CD4-positive, CD25-positive, alpha-beta regulatory T cell (primary cell): Measurements from ENCODE around the gene WNT11. TPM values are rescaled to one million over a fixed set of nuclear protein-coding genes. Genes with fewer than 3 reads are reported as not detected.

Experiments used
- ATAC-seq, 2 donors: fragments of 150-1000 bp; cut with Tn5 transposase; one replicate each; pipeline ENCODE4 v1.10.0; 2021; ENCODE audit warnings: low read depth in 2 of 2, moderate number of reproducible peaks in 2 of 2, moderate library complexity in 1 of 2
- DNase-seq, 3 donors: peaks; one replicate each; pipeline versions ENCODE4 v3.0.0 to v3.0.0-alpha.2; 2012 to 2022; ENCODE audit warnings: mixed read lengths in 1 of 3
- H3K27ac ChIP-seq: one replicate; pipeline ENCODE4 v1.7.0; 2013; ENCODE audit warnings: mild to moderate bottlenecking, low read length; ENCODE audit not compliant: insufficient read depth, poor library complexity, severe bottlenecking
- H3K27me3 ChIP-seq: one replicate; pipeline ENCODE4 v1.7.0; 2013; ENCODE audit warnings: low read length; ENCODE audit not compliant: control insufficient read depth, insufficient read depth
- H3K36me3 ChIP-seq: one replicate; pipeline ENCODE4 v1.7.0; 2013; ENCODE audit warnings: mild to moderate bottlenecking, low read length, moderate library complexity; ENCODE audit not compliant: control insufficient read depth, insufficient read depth
- H3K4me1 ChIP-seq: 2 replicates; pipeline ENCODE4 v1.7.0; 2013; ENCODE audit warnings: mild to moderate bottlenecking, low read length; ENCODE audit not compliant: insufficient read depth, control insufficient read depth, poor library complexity, severe bottlenecking
- H3K4me3 ChIP-seq: one replicate; pipeline ENCODE4 v1.7.0; 2013; ENCODE audit warnings: low read depth, mild to moderate bottlenecking, low read length, moderate library complexity
- H3K9me3 ChIP-seq, 2 experiments: 1 replicate in 1 of 2; 2 replicates in 1 of 2; pipeline ENCODE4 v1.7.0; 2013; ENCODE audit warnings: low read length in 2 of 2, mild to moderate bottlenecking in 1 of 2, moderate library complexity in 1 of 2; ENCODE audit not compliant: control insufficient read depth in 2 of 2
- H3K27ac Mint-ChIP-seq, 3 donors: one replicate each; pipeline ENCODE4 v1.8.0; 2020 to 2022; ENCODE audit warnings: mild to moderate bottlenecking in 3 of 3, mixed read lengths in 3 of 3, moderate library complexity in 2 of 3
- H3K27me3 Mint-ChIP-seq: one replicate; pipeline ENCODE4 v1.8.0; 2022; ENCODE audit warnings: mild to moderate bottlenecking, mixed read lengths
- H3K36me3 Mint-ChIP-seq: one replicate; pipeline ENCODE4 v1.8.0; 2020; ENCODE audit warnings: mixed read lengths
- H3K4me1 Mint-ChIP-seq, 4 donors: one replicate each; pipeline ENCODE4 v1.8.0; 2020 to 2022; ENCODE audit warnings: mixed read lengths in 4 of 4, mild to moderate bottlenecking in 1 of 4
- H3K4me3 Mint-ChIP-seq, 4 donors: one replicate each; pipeline ENCODE4 v1.8.0; 2020 to 2022; ENCODE audit warnings: mild to moderate bottlenecking in 4 of 4, mixed read lengths in 4 of 4, moderate library complexity in 3 of 4
- H3K9me3 Mint-ChIP-seq, 7 donors: one replicate each; pipeline ENCODE4 v1.8.0; 2020 to 2022; ENCODE audit warnings: mixed read lengths in 7 of 7, mild to moderate bottlenecking in 3 of 7, moderate library complexity in 2 of 7
- polyA plus RNA-seq, 4 donors: library from polyadenylated mRNA; unstranded; fragments of 300-500 nt; fragmentation: Illumina TruSeq; gene quantifications; one replicate each; pipeline ENCODE4 v1.2.3, GENCODE V29; 2021
- total RNA-seq: library from RNA; stranded (reverse); gene quantifications from one replicate; pipeline ENCODE4 v1.2.3, GENCODE V29; 2022

Gene WNT11
- total and polyA plus RNA-seq, 5 donors from 2014 or later = 0.43 to 1.2 TPM; not detected in 3

GRCh38 chr11:76185511-76185910, 20.8 kb downstream of the WNT11 start:
- Mint-ChIP-seq H3K27ac (no peak overlapping the region), H3K4me1 (no peaks in the 10 kb centered on the region), H3K27me3 (no peaks in the 10 kb centered on the region), H3K36me3 (no peaks in the 10 kb centered on the region), H3K9me3 (no peaks in the 10 kb centered on the region), H3K4me3 (no peak overlapping the region)
- Histone ChIP-seq H3K36me3 (no peaks in the 10 kb centered on the region), H3K9me3 (no peaks in the 10 kb centered on the region), H3K27me3 (no peaks in the 10 kb centered on the region), H3K27ac (no peak overlapping the region), H3K4me1 (no peaks in the 10 kb centered on the region), H3K4me3 (no peak overlapping the region)
- ATAC-seq (no peak), DNase-seq (no peak)

GRCh38 chr11:76184551-76184993, 21.7 kb downstream of the WNT11 start:
- Histone ChIP-seq H3K4me1 (no peaks in the 10 kb centered on the region), H3K36me3 (no peaks in the 10 kb centered on the region), H3K4me3 (no peak overlapping the region), H3K27ac (no peak overlapping the region), H3K9me3 (no peaks in the 10 kb centered on the region), H3K27me3 (no peaks in the 10 kb centered on the region)
- Mint-ChIP-seq H3K27me3 (peaks cover 2% of the 10 kb centered on the region), H3K9me3 (no peaks in the 10 kb centered on the region), H3K4me1 (no peaks in the 10 kb centered on the region), H3K27ac (no peak overlapping the region), H3K4me3 (no peak overlapping the region), H3K36me3 (no peaks in the 10 kb centered on the region)
- DNase-seq (no peak), ATAC-seq (no peak)

- no peaks in the 10 kb centered on the region for H3K9me3 Mint-ChIP-seq
- ATAC-seq (no peak), DNase-seq (no peak)
- no peaks in the 10 kb centered on the region for H3K36me3 ChIP-seq
- H3K4me3 ChIP-seq = no peak overlapping the region
- no peak overlapping the region for H3K27ac Mint-ChIP-seq
- no peaks in the 10 kb centered on the region for H3K4me1 ChIP-seq
- no peaks in the 10 kb centered on the region for H3K36me3 Mint-ChIP-seq
- no peak overlapping the region for H3K4me3 Mint-ChIP-seq
- H3K9me3 ChIP-seq = no peaks in the 10 kb centered on the region
- peaks cover 6% of the 10 kb centered on the region for H3K27me3 Mint-ChIP-seq
- no peaks in the 10 kb centered on the region for H3K27me3 ChIP-seq
- no peak overlapping the region for H3K27ac ChIP-seq
- no peaks in the 10 kb centered on the region for H3K4me1 Mint-ChIP-seq
Observed at GRCh38 chr11:76181371-76181770, 24.9 kb downstream of the WNT11 start.

- Histone ChIP-seq H3K4me3 (no peak overlapping the region), H3K27ac (no peak overlapping the region), H3K36me3 (no peaks in the 10 kb centered on the region), H3K27me3 (no peaks in the 10 kb centered on the region), H3K9me3 (no peaks in the 10 kb centered on the region), H3K4me1 (no peaks in the 10 kb centered on the region)
- DNase-seq (no peak), ATAC-seq (no peak)
- Mint-ChIP-seq H3K4me3 (no peak overlapping the region), H3K9me3 (peaks cover 0 to 2% (median 0%) of the 10 kb centered on the region in 7 donors), H3K27ac (no peak overlapping the region), H3K27me3 (peaks cover 6% of the 10 kb centered on the region), H3K4me1 (no peaks in the 10 kb centered on the region), H3K36me3 (no peaks in the 10 kb centered on the region)
Observed at GRCh38 chr11:76179147-76179546, 27.2 kb downstream of the WNT11 start.

GRCh38 chr11:76177250-76177686, 29.0 kb downstream of the WNT11 start:
- no peak overlapping the region for H3K27ac ChIP-seq
- H3K4me1 Mint-ChIP-seq = no peaks in the 10 kb centered on the region
- H3K9me3 ChIP-seq = no peaks in the 10 kb centered on the region
- DNase-seq = no peak
- peaks cover 6% of the 10 kb centered on the region for H3K27me3 Mint-ChIP-seq
- H3K27ac Mint-ChIP-seq = peak overlapping the region in 1 of 3 donors; percentile 32
- no peak for ATAC-seq
- H3K27me3 ChIP-seq = no peaks in the 10 kb centered on the region
- no peaks in the 10 kb centered on the region for H3K4me1 ChIP-seq
- no peaks in the 10 kb centered on the region for H3K36me3 Mint-ChIP-seq
- H3K4me3 ChIP-seq = no peak overlapping the region
- H3K36me3 ChIP-seq = no peaks in the 10 kb centered on the region
- H3K9me3 Mint-ChIP-seq = peaks cover 0 to 2% (median 0%) of the 10 kb centered on the region in 7 donors
- H3K4me3 Mint-ChIP-seq = no peak overlapping the region

- Mint-ChIP-seq H3K4me1 (no peaks in the 10 kb centered on the region), H3K4me3 (no peak overlapping the region), H3K27me3 (peaks cover 6% of the 10 kb centered on the region), H3K27ac (no peak overlapping the region), H3K9me3 (peaks cover 0 to 2% (median 0%) of the 10 kb centered on the region in 7 donors), H3K36me3 (no peaks in the 10 kb centered on the region)
- no peaks in the 10 kb centered on the region for H3K4me1 ChIP-seq
- no peak for DNase-seq
- H3K27ac ChIP-seq = no peak overlapping the region
- no peak for ATAC-seq
- no peak overlapping the region for H3K4me3 ChIP-seq
- H3K9me3 ChIP-seq = no peaks in the 10 kb centered on the region
- H3K27me3 ChIP-seq = no peaks in the 10 kb centered on the region
- no peaks in the 10 kb centered on the region for H3K36me3 ChIP-seq
Observed at GRCh38 chr11:76176463-76176862, 29.8 kb downstream of the WNT11 start.

- DNase-seq (no peak), ATAC-seq (no peak)
- H3K27ac ChIP-seq = no peak overlapping the region
- Mint-ChIP-seq H3K4me1 (no peaks in the 10 kb centered on the region), H3K36me3 (no peaks in the 10 kb centered on the region), H3K4me3 (peak overlapping the region in 1 of 4 donors; percentile 38), H3K27ac (no peak overlapping the region), H3K9me3 (peaks cover 0 to 2% (median 0%) of the 10 kb centered on the region in 7 donors), H3K27me3 (peaks cover 6% of the 10 kb centered on the region)
- H3K4me1 ChIP-seq = no peaks in the 10 kb centered on the region
- no peaks in the 10 kb centered on the region for H3K9me3 ChIP-seq
- H3K4me3 ChIP-seq = no peak overlapping the region
- H3K27me3 ChIP-seq = no peaks in the 10 kb centered on the region
- no peaks in the 10 kb centered on the region for H3K36me3 ChIP-seq
Observed at GRCh38 chr11:76175783-76176182, 30.5 kb downstream of the WNT11 start.

- ATAC-seq (no peak), DNase-seq (no peak)
- H3K27ac Mint-ChIP-seq = peak overlapping the region in 1 of 3 donors; percentile 53
Observed at GRCh38 chr11:76174330-76174729, 32.0 kb downstream of the WNT11 start.

More at GRCh38 chr11:76174330-76174729, 32.0 kb downstream of the WNT11 start:
- Mint-ChIP-seq H3K9me3 (peaks cover 0 to 2% (median 0%) of the 10 kb centered on the region in 7 donors), H3K36me3 (no peaks in the 10 kb centered on the region), H3K4me3 (no peak overlapping the region), H3K4me1 (no peaks in the 10 kb centered on the region), H3K27me3 (peaks cover under 1% of the 10 kb centered on the region)
- Histone ChIP-seq H3K27me3 (no peaks in the 10 kb centered on the region), H3K4me3 (no peak overlapping the region), H3K4me1 (no peaks in the 10 kb centered on the region), H3K27ac (no peak overlapping the region), H3K36me3 (no peaks in the 10 kb centered on the region), H3K9me3 (no peaks in the 10 kb centered on the region)
